CD14-positive monocyte (primary cell): ENCODE data around the gene ST7. TPM values are rescaled to one million over a fixed set of nuclear protein-coding genes. Genes with fewer than 3 reads are reported as not detected.
A peak's percentile ranks its signal among the peaks of the same experiment; 100 is the strongest.

Experiments
- DNase-seq, 3 donors: peaks; one replicate each; pipeline ENCODE4 v3.0.0-alpha.2; 2011 to 2022
- H2AFZ ChIP-seq: 2 replicates; pipeline ENCODE4 v1.6.0; 2012; ENCODE audit warnings: mild to moderate bottlenecking, low read depth, low read length, inconsistent platforms; ENCODE audit not compliant: insufficient read depth, poor library complexity, severe bottlenecking
- H3K27ac ChIP-seq, 2 donors: 1 replicate in 1 of 2; 2 replicates in 1 of 2; pipeline ENCODE4 v1.5.1; 2012 to 2013; ENCODE audit warnings: low read length in 2 of 2, control low read depth in 1 of 2, inconsistent platforms in 1 of 2, low read depth in 1 of 2, mild to moderate bottlenecking in 1 of 2
- H3K27me3 ChIP-seq, 2 donors: one replicate each; pipeline versions ENCODE4 v1.6.0 to v1.6.1; 2011 to 2013; ENCODE audit warnings: low read length in 2 of 2; ENCODE audit not compliant: control insufficient read depth in 2 of 2, insufficient read depth in 2 of 2
- H3K36me3 ChIP-seq, 2 donors: replicated peaks in 1 of 2; 1 replicate in 1 of 2; 2 replicates in 1 of 2; pipeline versions ENCODE4 v1.5.1 to v1.6.1; 2012 to 2013; ENCODE audit warnings: low read length in 2 of 2, control low read depth in 1 of 2, inconsistent platforms in 1 of 2, mild to moderate bottlenecking in 1 of 2; ENCODE audit not compliant: insufficient read depth in 2 of 2, control insufficient read depth in 1 of 2
- H3K4me1 ChIP-seq, 2 donors: 1 replicate in 1 of 2; 2 replicates in 1 of 2; pipeline versions ENCODE4 v1.5.1 to v1.6.1; 2012 to 2013; ENCODE audit warnings: low read length in 2 of 2, control low read depth in 1 of 2, inconsistent platforms in 1 of 2, mild to moderate bottlenecking in 1 of 2, moderate library complexity in 1 of 2; ENCODE audit not compliant: insufficient read depth in 2 of 2, control insufficient read depth in 1 of 2
- H3K4me2 ChIP-seq: replicated peaks from 2 replicates; pipeline ENCODE3; 2012; ENCODE audit warnings: low read length, moderate library complexity, mild to moderate bottlenecking; ENCODE audit not compliant: poor library complexity, severe bottlenecking; ENCODE audit errors: extremely low read depth
- H3K4me3 ChIP-seq, 3 experiments: fragments of 200-600 bp in 1 of 3; sonication (generic) in 1 of 3; replicated peaks in 1 of 3; 1 replicate in 2 of 3; 2 replicates in 1 of 3; pipeline ENCODE4 v1.5.1; 2011 to 2013; ENCODE audit warnings: low read length in 3 of 3, mild to moderate bottlenecking in 3 of 3, control low read depth in 2 of 3, low read depth in 2 of 3, inconsistent platforms in 1 of 3, moderate library complexity in 1 of 3
- H3K79me2 ChIP-seq: 2 replicates; pipeline ENCODE4 v1.6.0; 2012; ENCODE audit warnings: mild to moderate bottlenecking, control low read depth, inconsistent platforms, low read length, moderate library complexity; ENCODE audit not compliant: insufficient read depth
- H3K9ac ChIP-seq: 2 replicates; pipeline ENCODE4 v1.6.0; 2017; ENCODE audit warnings: low read length, mild to moderate bottlenecking; ENCODE audit not compliant: insufficient read depth, poor library complexity, severe bottlenecking
- H3K9me3 ChIP-seq, 2 donors: replicated peaks in 1 of 2; 1 replicate in 1 of 2; 2 replicates in 1 of 2; pipeline versions ENCODE4 v1.5.1 to v1.6.1; 2012 to 2013; ENCODE audit warnings: low read length in 2 of 2, control low read depth in 1 of 2; ENCODE audit not compliant: control insufficient read depth in 1 of 2, insufficient read depth in 1 of 2
- H4K20me1 ChIP-seq: 2 replicates; pipeline ENCODE4 v1.6.0; 2012; ENCODE audit warnings: mild to moderate bottlenecking, low read length, control low read depth, moderate library complexity; ENCODE audit not compliant: insufficient read depth
- H3K27ac Mint-ChIP-seq, 7 donors: one replicate each; pipeline ENCODE4 v1.8.0; 2020; ENCODE audit warnings: mild to moderate bottlenecking in 7 of 7, mixed read lengths in 7 of 7, moderate library complexity in 6 of 7, inconsistent platforms in 2 of 7
- H3K27me3 Mint-ChIP-seq, 3 donors: one replicate each; pipeline ENCODE4 v1.8.0; 2021 to 2022; ENCODE audit warnings: low read depth in 3 of 3, mild to moderate bottlenecking in 3 of 3, mixed read lengths in 3 of 3, moderate library complexity in 3 of 3, inconsistent platforms in 1 of 3
- H3K36me3 Mint-ChIP-seq, 2 donors: one replicate each; pipeline ENCODE4 v1.8.0; 2020; ENCODE audit warnings: mixed read lengths in 2 of 2, inconsistent platforms in 1 of 2, mild to moderate bottlenecking in 1 of 2
- H3K4me1 Mint-ChIP-seq: one replicate; pipeline ENCODE4 v1.8.0; 2020; ENCODE audit warnings: mild to moderate bottlenecking, mixed read lengths
- H3K4me3 Mint-ChIP-seq, 2 donors: one replicate each; pipeline ENCODE4 v1.8.0; 2020; ENCODE audit warnings: mild to moderate bottlenecking in 2 of 2, mixed read lengths in 2 of 2, moderate library complexity in 1 of 2
- H3K9me3 Mint-ChIP-seq, 7 donors: one replicate each; pipeline ENCODE4 v1.8.0; 2020 to 2022; ENCODE audit warnings: mixed read lengths in 7 of 7, mild to moderate bottlenecking in 6 of 7, moderate library complexity in 6 of 7, inconsistent platforms in 2 of 7
- CTCF ChIP-seq: fragments of 200-600 bp; IDR thresholded peaks from one replicate; pipeline ENCODE4 v1.8.0; 2022; ENCODE audit warnings: antibody characterized with exemption, mild to moderate bottlenecking
- WGBS: methylation state at CpG from one replicate; pipeline ENCODE4 v1.1.5; 2013; ENCODE audit warnings: missing lambda C conversion rate; ENCODE audit not compliant: insufficient coverage; 5-methylcytosine and 5-hydroxymethylcytosine counted together
- intact Hi-C, 2 donors: fragments of 100-400 bp; cut with micrococcal nuclease; formaldehyde crosslinking; loops; one replicate each; pipeline versions ENCODE4 v1.15.0 to v1.15.1; 2023
- polyA plus RNA-seq, 3 donors: library from polyadenylated mRNA; depleted of rRNA in 1 of 3; unstranded in 2 of 3; stranded (reverse) in 1 of 3; fragments of 300-500 nt in 2 of 3; fragments of >200 nt in 1 of 3; fragmentation: Illumina TruSeq in 2 of 3; gene quantifications; 1 replicate in 2 of 3; 2 replicates in 1 of 3; pipeline ENCODE4 v1.2.3, GENCODE V29; 2012 to 2021

The ST7 gene
- polyA plus RNA-seq, 3 donors: 3.6 to 5.5 (median 4.1) TPM

- Histone ChIP-seq H3K27me3 (no peaks in the 10 kb centered on the region), H3K4me1 (no peaks in the 10 kb centered on the region), H3K4me3 (no peak overlapping the region), H3K79me2 (no peaks in the 10 kb centered on the region), H3K27ac (no peak overlapping the region), H3K4me2 (no peak overlapping the region), H3K9me3 (peaks cover 0 to 8% of the 10 kb centered on the region in 2 donors), H4K20me1 (no peaks in the 10 kb centered on the region), H3K9ac (no peak overlapping the region), H3K36me3 (no peaks in the 10 kb centered on the region), H2AFZ (no peak overlapping the region)
- WGBS: no CpG with 5 or more reads among the region's 3 CpGs
- peaks cover 5 to 8% of the 10 kb centered on the region in 2 donors for H3K36me3 Mint-ChIP-seq
- DNase-seq: no peak
- H3K9me3 Mint-ChIP-seq: peaks cover 5 to 18% (median 7%) of the 10 kb centered on the region in 7 donors
- no peak overlapping the region for H3K27ac Mint-ChIP-seq
- no peak overlapping the region for H3K4me3 Mint-ChIP-seq
- H3K4me1 Mint-ChIP-seq: peaks cover 9% of the 10 kb centered on the region
- intact Hi-C loops: no loop called here
- no peak for TF ChIP-seq CTCF
- H3K27me3 Mint-ChIP-seq: peaks cover 0 to 7% (median 2%) of the 10 kb centered on the region in 3 donors
These were observed 277.7 kb downstream of the ST7 start for GRCh38 chr7:117231047-117231359.

GRCh38 chr7:117237646-117238045, 284.3 kb downstream of the ST7 start:
- H3K9ac ChIP-seq: no peak overlapping the region
- Mint-ChIP-seq H3K4me1 (no peaks in the 10 kb centered on the region), H3K27me3 (peaks cover under 1 to 8% (median 2%) of the 10 kb centered on the region in 3 donors), H3K4me3 (no peak overlapping the region), H3K36me3 (no peaks in the 10 kb centered on the region), H3K9me3 (peaks cover 0 to 9% (median 3%) of the 10 kb centered on the region in 7 donors), H3K27ac (peak overlapping the region in 1 of 7 donors; percentile 44)
- H3K27me3 ChIP-seq: no peaks in the 10 kb centered on the region
- intact Hi-C loops: no loop called here
- WGBS: 77% methylated on average over 4 of the region's 5 CpGs
- no peaks in the 10 kb centered on the region for H3K79me2 ChIP-seq
- peaks cover 0 to 1% of the 10 kb centered on the region in 2 donors for H3K9me3 ChIP-seq
- H2AFZ ChIP-seq: no peak overlapping the region
- no peak overlapping the region for H3K27ac ChIP-seq
- H4K20me1 ChIP-seq: no peaks in the 10 kb centered on the region
- H3K4me3 ChIP-seq: no peak overlapping the region
- DNase-seq: no peak
- no peak for TF ChIP-seq CTCF
- no peak overlapping the region for H3K4me2 ChIP-seq
- no peaks in the 10 kb centered on the region for H3K36me3 ChIP-seq
- H3K4me1 ChIP-seq: no peaks in the 10 kb centered on the region
